GM13976 (cell line): ENCODE results near the gene ALG2.

ENCODE experiments used
- DNase-seq: peaks from one replicate; pipeline ENCODE4 v3.0.0; 2012; ENCODE audit warnings: low spot score
- in situ Hi-C: fragments of 300-500 bp; cut with MboI; formaldehyde crosslinking; loops from one replicate; pipeline ENCODE4 v1.12.0; 2022; ENCODE audit warnings: low sequenced_read_pairs, mixed read lengths, inconsistent platforms; ENCODE audit not compliant: unreplicated experiment
- TF ChIP-seq, protein P1 (sequence below): IDR thresholded peaks from 2 replicates; pipeline ENCODE4 v1.5.1; 2012; ENCODE audit warnings: borderline replicate concordance, mild to moderate bottlenecking; ENCODE audit not compliant: insufficient read depth; ENCODE audit errors: extremely low read depth, missing control alignments, control extremely low read depth

ALG2 gene

DNA sequence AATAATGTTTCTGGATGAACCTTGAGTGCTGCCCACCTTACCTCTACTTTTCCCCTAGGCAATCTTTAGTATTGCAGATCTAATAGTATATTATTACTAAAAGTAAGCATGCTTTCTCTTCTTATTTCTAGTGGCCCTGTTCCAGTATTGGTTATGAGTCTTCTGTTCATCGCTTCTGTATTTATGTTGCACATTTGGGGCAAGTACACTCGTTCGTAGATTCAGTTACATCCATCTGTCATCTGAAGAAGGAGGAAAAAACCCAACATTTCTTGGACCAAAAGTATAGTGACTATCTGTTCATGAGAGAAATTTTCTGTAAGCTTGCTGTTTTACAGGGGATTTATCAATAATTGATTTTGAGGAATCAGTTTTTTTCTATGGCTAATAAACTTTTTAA lies 8.5 kb upstream of the ALG2 start:
- TF ChIP-seq, protein P1, sequence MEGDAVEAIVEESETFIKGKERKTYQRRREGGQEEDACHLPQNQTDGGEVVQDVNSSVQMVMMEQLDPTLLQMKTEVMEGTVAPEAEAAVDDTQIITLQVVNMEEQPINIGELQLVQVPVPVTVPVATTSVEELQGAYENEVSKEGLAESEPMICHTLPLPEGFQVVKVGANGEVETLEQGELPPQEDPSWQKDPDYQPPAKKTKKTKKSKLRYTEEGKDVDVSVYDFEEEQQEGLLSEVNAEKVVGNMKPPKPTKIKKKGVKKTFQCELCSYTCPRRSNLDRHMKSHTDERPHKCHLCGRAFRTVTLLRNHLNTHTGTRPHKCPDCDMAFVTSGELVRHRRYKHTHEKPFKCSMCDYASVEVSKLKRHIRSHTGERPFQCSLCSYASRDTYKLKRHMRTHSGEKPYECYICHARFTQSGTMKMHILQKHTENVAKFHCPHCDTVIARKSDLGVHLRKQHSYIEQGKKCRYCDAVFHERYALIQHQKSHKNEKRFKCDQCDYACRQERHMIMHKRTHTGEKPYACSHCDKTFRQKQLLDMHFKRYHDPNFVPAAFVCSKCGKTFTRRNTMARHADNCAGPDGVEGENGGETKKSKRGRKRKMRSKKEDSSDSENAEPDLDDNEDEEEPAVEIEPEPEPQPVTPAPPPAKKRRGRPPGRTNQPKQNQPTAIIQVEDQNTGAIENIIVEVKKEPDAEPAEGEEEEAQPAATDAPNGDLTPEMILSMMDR, result no peak
- in situ Hi-C loops, result no loop called here
- DNase-seq, result no peak

DNA sequence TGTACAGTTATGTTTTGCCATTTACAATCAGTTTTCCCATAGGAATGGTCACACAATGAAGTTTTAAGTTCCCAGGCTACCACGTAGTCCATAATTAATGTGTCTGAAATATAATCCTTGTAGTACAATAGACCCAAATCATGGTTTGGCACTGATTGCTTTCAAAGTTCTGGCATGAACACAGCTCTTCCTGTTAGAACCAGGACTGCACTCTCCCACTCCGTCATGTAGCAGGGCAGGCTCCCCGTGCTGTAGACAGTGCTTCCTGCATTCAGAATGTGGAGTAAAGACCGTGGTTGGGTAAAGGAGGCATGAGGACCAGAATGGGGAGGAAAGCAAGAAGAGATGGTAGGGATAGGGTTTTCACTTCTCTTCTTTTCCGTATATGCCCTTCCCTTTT lies 4.3 kb upstream of the ALG2 start:
- TF ChIP-seq, protein P1, result no peak
- in situ Hi-C loops, result no loop called here
- DNase-seq, result no peak

DNA sequence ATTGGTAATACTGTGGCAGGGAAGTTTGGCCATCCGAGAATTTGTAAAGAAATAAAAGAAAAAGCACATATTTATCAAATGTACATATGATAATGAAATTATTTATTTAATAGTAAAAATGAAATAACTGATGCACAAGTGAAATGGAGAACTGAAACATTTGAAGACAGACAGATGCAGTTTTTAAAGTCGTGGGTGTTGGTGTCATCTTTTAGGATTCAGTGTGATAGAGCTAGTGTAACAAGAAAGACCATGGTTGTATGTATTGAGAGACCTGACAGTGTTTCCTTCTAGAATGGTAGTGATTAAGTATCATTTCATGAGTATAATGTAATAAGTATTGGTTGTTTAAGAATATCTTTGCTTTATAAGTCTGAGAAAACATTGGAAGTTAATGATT lies 2.7 kb upstream of the ALG2 start:
- no peak for DNase-seq
- TF ChIP-seq, protein P1, result no peak
- in situ Hi-C loops, result no loop called here

DNA sequence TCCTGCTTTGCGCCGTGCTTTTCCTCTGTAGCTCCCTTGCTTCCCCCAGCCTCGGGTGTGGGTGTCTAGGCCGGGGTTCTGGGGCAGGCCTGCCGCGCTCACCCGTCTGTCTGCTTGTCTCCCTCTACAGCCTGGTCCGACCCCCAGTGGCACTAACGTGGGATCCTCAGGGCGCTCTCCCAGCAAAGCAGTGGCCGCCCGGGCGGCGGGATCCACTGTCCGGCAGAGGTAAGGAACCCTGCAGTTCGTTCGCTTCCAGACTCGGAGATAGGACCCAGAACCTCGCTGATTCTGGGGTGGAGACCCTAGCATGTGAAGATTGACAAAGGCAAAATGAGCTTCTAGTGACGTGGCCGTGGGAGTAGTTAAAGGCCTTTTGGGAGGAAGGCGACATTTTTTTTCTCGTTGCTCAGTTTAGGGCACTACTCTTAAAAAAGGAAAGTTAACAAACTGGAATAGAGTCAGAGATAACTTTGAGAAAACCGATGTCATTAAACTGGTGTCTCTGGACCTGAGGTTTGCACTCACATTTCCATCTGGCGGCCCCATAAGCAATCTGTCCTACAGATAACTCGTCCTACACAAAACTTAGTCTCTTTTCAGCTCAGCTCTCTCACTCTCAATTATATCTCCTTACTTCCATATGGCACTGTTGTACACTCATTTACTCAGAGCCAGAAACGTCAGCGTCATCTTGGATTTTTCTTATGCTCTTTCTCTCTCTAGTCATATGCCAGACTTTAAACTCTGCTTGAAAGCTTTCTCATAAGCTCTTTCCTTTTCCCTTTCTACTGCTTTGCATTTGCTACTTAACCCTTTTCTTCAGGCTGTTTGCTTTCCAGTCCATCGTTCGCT lies 901 bp upstream of the ALG2 start:
- DNase-seq, result no peak
- TF ChIP-seq, protein P1, result no peak
- in situ Hi-C loops, result no loop called here

DNA sequence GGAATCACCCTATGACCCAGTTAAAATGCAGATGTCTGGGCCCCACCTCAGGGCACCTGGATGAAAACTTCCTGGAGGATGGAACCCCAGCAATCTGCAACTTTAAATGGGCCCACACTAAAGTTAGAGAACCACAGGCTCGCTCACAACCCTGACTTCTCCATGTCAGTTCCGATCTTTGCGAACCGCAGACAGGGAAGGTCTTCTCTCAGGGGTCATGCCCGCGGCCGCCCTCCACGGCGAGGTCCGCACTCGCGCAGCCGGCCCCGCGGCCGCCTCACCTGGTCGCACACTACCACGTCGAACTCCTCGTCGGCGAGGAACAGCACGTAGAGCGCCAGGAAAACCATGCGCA lies 499 bp downstream of the ALG2 start:
- TF ChIP-seq, protein P1, result no peak
- in situ Hi-C loops, result no loop called here
- DNase-seq, result no peak

DNA sequence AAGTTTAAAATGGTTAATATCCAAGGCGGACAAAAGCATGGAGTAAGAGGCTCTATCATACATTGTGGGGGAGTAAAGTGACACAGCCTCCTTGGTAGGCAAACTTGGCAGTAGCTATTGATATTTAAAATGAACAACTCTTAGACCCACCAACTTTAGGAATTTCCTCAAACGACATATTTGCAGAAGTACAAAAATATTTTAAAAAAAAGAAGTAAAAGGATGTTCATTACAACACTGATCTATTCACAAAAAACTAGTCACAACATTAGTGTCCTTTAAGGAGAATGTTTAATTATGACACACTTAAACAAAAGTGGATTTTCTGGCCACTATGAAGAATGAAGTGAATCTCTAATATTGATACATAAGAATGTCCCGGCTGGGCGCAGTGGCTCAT lies 1.7 kb downstream of the ALG2 start:
- TF ChIP-seq, protein P1, result no peak
- in situ Hi-C loops, result no loop called here
- no peak for DNase-seq
